Memory B cell (primary cell): ENCODE measurements around the gene FAM200A.
"Not testable (repeated sequence)": the region's sequence is repeated elsewhere in the genome, so short reads cannot be mapped to it uniquely, and the experiment has no call there.

Source experiments
- ATAC-seq: fragments of 150-1000 bp; cut with Tn5 transposase; 2 replicates; pipeline ENCODE4 v1.10.0; 2021; ENCODE audit warnings: low read depth, mild to moderate bottlenecking, moderate library complexity
- DNase-seq, 2 donors: peaks; one replicate each; pipeline ENCODE4 v3.0.0; 2022; ENCODE audit warnings: low spot score in 2 of 2
- H3K27ac Mint-ChIP-seq: one replicate; pipeline ENCODE4 v1.8.0; 2022; ENCODE audit warnings: mild to moderate bottlenecking, moderate library complexity, mixed read lengths
- H3K27me3 Mint-ChIP-seq: one replicate; pipeline ENCODE4 v1.8.0; 2022; ENCODE audit warnings: mixed read lengths
- H3K36me3 Mint-ChIP-seq: one replicate; pipeline ENCODE4 v1.8.0; 2022; ENCODE audit warnings: mild to moderate bottlenecking, mixed read lengths
- H3K4me1 Mint-ChIP-seq: one replicate; pipeline ENCODE4 v1.8.0; 2022; ENCODE audit warnings: mixed read lengths
- H3K4me3 Mint-ChIP-seq: one replicate; pipeline ENCODE4 v1.8.0; 2022; ENCODE audit warnings: mild to moderate bottlenecking, moderate library complexity, mixed read lengths
- H3K9me3 Mint-ChIP-seq: one replicate; pipeline ENCODE4 v1.8.0; 2022; ENCODE audit warnings: mixed read lengths

FAM200A gene

GRCh38 chr7:99551767-99552463 is at the start of gene FAM200A:
TSS of gene FAM200A (minus strand) at chr7:99552114. CDS start at chr7:99548407, 3,707 bp downstream.
- Mint-ChIP-seq H3K4me1 (peaks cover 16% of the 10 kb centered on the region), H3K27ac (peak within 1 kb of the TSS; percentile 95), H3K4me3 (peak within 1 kb of the TSS; percentile 91), H3K9me3 (peaks cover 4% of the 10 kb centered on the region), H3K27me3 (no peaks in the 10 kb centered on the region), H3K36me3 (peaks cover 23% of the 10 kb centered on the region)
- DNase-seq, result peak; percentile 73 to 77
- peak; percentile 100 for ATAC-seq

DNA sequence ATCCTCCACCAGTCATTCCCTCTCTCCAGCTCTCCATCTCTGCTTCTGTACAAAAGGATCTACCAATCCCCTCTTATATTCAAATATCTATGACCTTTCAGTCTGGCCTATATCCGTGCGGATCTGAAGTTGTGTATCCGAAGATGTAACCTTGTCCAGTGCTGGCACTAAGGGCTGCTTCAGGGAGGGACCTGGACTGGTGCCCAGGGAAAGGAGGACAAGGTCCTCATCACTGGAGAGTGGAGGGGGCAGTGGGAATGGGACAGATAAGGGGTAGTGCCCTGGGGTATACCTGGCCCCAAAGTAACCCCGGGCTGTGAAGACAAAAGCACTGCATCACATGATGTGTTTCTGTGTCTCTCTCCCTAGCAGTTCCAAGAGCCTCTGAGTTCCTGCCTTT is 47.9 kb upstream of the FAM200A start:
- Mint-ChIP-seq H3K4me1 (no peaks in the 10 kb centered on the region), H3K36me3 (peaks cover 5% of the 10 kb centered on the region), H3K9me3 (no peaks in the 10 kb centered on the region), H3K4me3 (no peak overlapping the region), H3K27ac (no peak overlapping the region), H3K27me3 (no peaks in the 10 kb centered on the region)
- ATAC-seq (no peak), DNase-seq (no peak)

GRCh38 chr7:99597762-99598501 is 46.0 kb upstream of the FAM200A start, which contains the start of gene TMEM225B:
TSS of gene TMEM225B (plus strand) at chr7:99598267. CDS start at chr7:99604389, 6,122 bp downstream.
- Mint-ChIP-seq H3K27me3 (no peaks in the 10 kb centered on the region), H3K36me3 (peaks cover 5% of the 10 kb centered on the region), H3K27ac (no peak within 1 kb of the TSS), H3K4me3 (no peak within 1 kb of the TSS), H3K4me1 (no peaks in the 10 kb centered on the region), H3K9me3 (no peaks in the 10 kb centered on the region)
- DNase-seq, result no peak
- ATAC-seq, result no peak

DNA sequence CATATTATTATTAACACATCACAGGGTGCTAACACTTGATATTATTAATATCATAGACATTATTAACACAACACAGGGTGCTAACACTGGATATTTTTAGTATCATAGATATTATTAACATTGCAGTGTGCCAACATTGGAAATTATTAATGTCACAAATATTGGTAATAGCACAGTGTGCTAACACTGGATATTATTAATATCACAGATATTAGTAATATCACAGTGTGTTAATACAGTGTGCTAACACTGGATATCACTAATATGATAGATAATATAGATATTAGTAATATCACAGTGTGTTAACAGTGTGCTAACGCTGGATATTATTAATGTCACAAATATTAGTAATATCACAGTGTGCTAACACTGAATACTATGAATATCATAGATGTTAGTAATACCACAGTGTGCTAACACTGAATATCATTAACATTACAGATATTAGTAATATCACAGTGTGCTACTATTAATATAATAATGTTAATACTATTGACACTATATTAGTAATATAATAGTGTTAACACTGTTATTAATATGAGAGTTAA is 44.6 kb upstream of the FAM200A start:
- no peak overlapping the region for H3K27ac Mint-ChIP-seq
- H3K27me3 Mint-ChIP-seq, result no peaks in the 10 kb centered on the region
- DNase-seq (no peak), ATAC-seq (no peak)
- H3K36me3 Mint-ChIP-seq, result peaks cover 5% of the 10 kb centered on the region
- no peak overlapping the region for H3K4me3 Mint-ChIP-seq
- no peaks in the 10 kb centered on the region for H3K9me3 Mint-ChIP-seq
- H3K4me1 Mint-ChIP-seq, result no peaks in the 10 kb centered on the region

- DNase-seq, result no peak
- Mint-ChIP-seq H3K27ac (no peak overlapping the region), H3K9me3 (no peaks in the 10 kb centered on the region), H3K27me3 (no peaks in the 10 kb centered on the region), H3K4me1 (no peaks in the 10 kb centered on the region), H3K4me3 (no peak overlapping the region), H3K36me3 (no peaks in the 10 kb centered on the region)
- ATAC-seq, result no peak
Observed at GRCh38 chr7:99594948-99595745, 43.2 kb upstream of the FAM200A start.

DNA sequence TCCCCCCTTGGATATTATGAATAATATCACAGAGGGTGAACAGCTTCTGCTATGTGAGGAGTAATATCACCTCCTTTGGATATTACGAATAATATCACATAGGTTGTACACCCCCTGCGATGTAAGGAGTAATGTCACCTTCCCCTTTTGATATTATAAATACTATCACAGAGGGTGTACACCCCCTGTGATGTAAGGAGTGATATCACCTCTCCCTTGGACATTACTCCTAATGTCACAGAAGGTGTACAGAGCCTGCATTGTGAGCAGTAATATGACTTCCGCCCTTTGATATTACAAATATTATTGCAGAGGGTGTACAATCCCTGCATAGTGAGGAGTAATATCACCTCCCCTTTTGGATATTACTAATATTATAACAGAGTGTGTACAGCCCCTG is 37.0 kb upstream of the FAM200A start:
- no peak for DNase-seq
- Mint-ChIP-seq H3K27me3 (peaks cover 7% of the 10 kb centered on the region), H3K27ac (no peak overlapping the region), H3K4me1 (no peaks in the 10 kb centered on the region), H3K4me3 (no peak overlapping the region), H3K9me3 (no peaks in the 10 kb centered on the region), H3K36me3 (no peaks in the 10 kb centered on the region)
- no peak for ATAC-seq

DNA sequence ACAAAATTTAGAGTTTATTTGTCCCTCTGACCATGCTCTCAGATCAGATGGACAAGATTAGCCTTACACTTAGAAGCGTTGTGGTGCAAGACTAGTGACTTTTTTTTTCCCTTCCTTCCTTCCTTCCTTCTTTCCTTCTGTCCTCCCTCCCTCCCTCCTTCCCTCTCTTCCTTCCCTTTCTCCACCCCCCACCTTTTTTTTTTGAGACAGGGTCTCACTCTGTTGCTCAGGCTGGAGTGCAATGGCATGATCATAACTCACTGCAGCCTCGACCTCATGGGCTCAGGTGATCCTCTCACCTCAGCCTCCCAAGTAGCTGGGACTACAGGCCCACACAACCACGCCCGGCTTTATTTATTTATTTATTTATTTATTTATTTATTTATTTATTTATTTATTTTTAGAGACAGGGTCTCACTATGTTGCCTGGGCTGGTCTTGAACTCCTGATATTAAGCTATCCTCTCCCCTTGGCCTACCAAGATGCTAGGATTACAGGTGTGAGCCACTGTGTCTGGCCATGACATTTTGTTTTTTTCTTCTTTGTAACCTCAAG is 28.9 kb upstream of the FAM200A start:
- not testable (repeated sequence) for ATAC-seq

GRCh38 chr7:99579956-99580777 is 28.3 kb upstream of the FAM200A start:
- Mint-ChIP-seq H3K4me3 (peak overlapping the region; percentile 89), H3K4me1 (peaks cover 23% of the 10 kb centered on the region), H3K27me3 (peaks cover 5% of the 10 kb centered on the region), H3K27ac (no peak overlapping the region), H3K9me3 (no peaks in the 10 kb centered on the region), H3K36me3 (no peaks in the 10 kb centered on the region)
- peak; percentile 76 for ATAC-seq
- peak; percentile 20 to 38 for DNase-seq

More for the DNA sequence above, 28.9 kb upstream of the FAM200A start:
- Mint-ChIP-seq H3K4me3 (peak overlapping the region; percentile 89), H3K4me1 (peaks cover 23% of the 10 kb centered on the region)
- not testable (repeated sequence) for H3K9me3 Mint-ChIP-seq, H3K27ac Mint-ChIP-seq, H3K27me3 Mint-ChIP-seq, H3K36me3 Mint-ChIP-seq, DNase-seq

- ATAC-seq (no peak), DNase-seq (no peak)
- no peak overlapping the region for H3K27ac Mint-ChIP-seq
- H3K27me3 Mint-ChIP-seq, result peaks cover 5% of the 10 kb centered on the region
- no peaks in the 10 kb centered on the region for H3K9me3 Mint-ChIP-seq
- H3K4me3 Mint-ChIP-seq, result peak overlapping the region; percentile 89
- peaks cover 23% of the 10 kb centered on the region for H3K4me1 Mint-ChIP-seq
- H3K36me3 Mint-ChIP-seq, result peaks cover 1% of the 10 kb centered on the region
Observed at GRCh38 chr7:99579281-99579955, 27.5 kb upstream of the FAM200A start.

- H3K27ac Mint-ChIP-seq, result no peak overlapping the region
- peaks cover 22% of the 10 kb centered on the region for H3K36me3 Mint-ChIP-seq
- no peaks in the 10 kb centered on the region for H3K27me3 Mint-ChIP-seq
- no peaks in the 10 kb centered on the region for H3K9me3 Mint-ChIP-seq
- DNase-seq (no peak), ATAC-seq (no peak)
- H3K4me3 Mint-ChIP-seq, result no peak overlapping the region
- peaks cover 22% of the 10 kb centered on the region for H3K4me1 Mint-ChIP-seq
Observed at GRCh38 chr7:99576251-99576650, 24.3 kb upstream of the FAM200A start.

- Mint-ChIP-seq H3K4me3 (no peak overlapping the region), H3K36me3 (peaks cover 22% of the 10 kb centered on the region), H3K27ac (peak overlapping the region; percentile 14), H3K27me3 (no peaks in the 10 kb centered on the region), H3K9me3 (no peaks in the 10 kb centered on the region), H3K4me1 (peaks cover 5% of the 10 kb centered on the region)
- DNase-seq (no peak), ATAC-seq (no peak)
Observed at GRCh38 chr7:99573257-99573656, 21.3 kb upstream of the FAM200A start.

- ATAC-seq (no peak), DNase-seq (no peak)
- H3K27ac Mint-ChIP-seq, result peak overlapping the region; percentile 14
- H3K4me1 Mint-ChIP-seq, result no peaks in the 10 kb centered on the region
- H3K9me3 Mint-ChIP-seq, result no peaks in the 10 kb centered on the region
- H3K36me3 Mint-ChIP-seq, result peaks cover 22% of the 10 kb centered on the region
- no peaks in the 10 kb centered on the region for H3K27me3 Mint-ChIP-seq
- H3K4me3 Mint-ChIP-seq, result no peak overlapping the region
Observed at GRCh38 chr7:99571768-99572167, 19.9 kb upstream of the FAM200A start.
